HCT116 (cell line): ENCODE results near the gene PTPRF. TPM values are rescaled to one million over a fixed set of nuclear protein-coding genes. Genes with fewer than 3 reads are reported as not detected.

Experiments used
- ATAC-seq: fragments of 200-7000 bp; cut with Tn5 transposase; 2 replicates; pipeline ENCODE4 v1.9.1; 2020; ENCODE audit warnings: mild to moderate bottlenecking, moderate library complexity
- BruUV-seq: library from RNA; stranded (reverse); fragments of 400-500 nt; replicated peaks from 2 replicates; lab custom pipeline; 2021; lab: Mats Ljungman, UMichigan
- CTCF ChIA-PET: fragments of 300-600 bp; sonication (Branson Sonifier 250); formaldehyde crosslinking; loops from one replicate; lab custom pipeline; 2021; ENCODE audit warnings: antibody characterized with exemption; lab: Charles Lee
- POLR2A ChIA-PET: fragments of 300-600, 350-600 bp; sonication (Branson Sonifier 250); formaldehyde crosslinking; loops from one replicate; lab custom pipeline; 2021; ENCODE audit warnings: antibody characterized with exemption; lab: Charles Lee
- RAD21 ChIA-PET, 2 experiments: fragments of 300-600 bp; sonication (Branson Sonifier 250); formaldehyde crosslinking; loops; one replicate each; lab custom pipeline; 2023; ENCODE audit warnings: low total read pairs in 2 of 2; ENCODE audit not compliant: uncharacterized antibody in 2 of 2, unreplicated experiment in 2 of 2, low non-redundant PET in 1 of 2; lab: Charles Lee
- DNase-seq: peaks from one replicate; pipeline ENCODE4 v3.0.0-alpha.2; 2010; ENCODE audit warnings: low read depth, low spot score
- H2AFZ ChIP-seq: fragments of 200-600 bp; shearing (Covaris generic), sonication (generic); 2 replicates; pipeline ENCODE4 v1.6.1; 2017; ENCODE audit warnings: low read depth, mixed run types, mixed read lengths, antibody characterized with exemption, low read length; ENCODE audit not compliant: poor library complexity, severe bottlenecking
- H3K27ac ChIP-seq: 2 replicates; pipeline ENCODE4 v1.5.1; 2012; ENCODE audit warnings: low read depth, low read length
- H3K27me3 ChIP-seq: fragments of 200-600 bp; sonication (generic); 2 replicates; pipeline ENCODE4 v1.6.1; 2016; ENCODE audit warnings: mixed run types, low read length, mixed read lengths; ENCODE audit not compliant: insufficient read depth
- H3K36me3 ChIP-seq, 2 experiments: fragments of 200-500 bp in 1 of 2; fragments of 200-600 bp in 1 of 2; sonication (Bioruptor generic) in 1 of 2; sonication (generic) in 1 of 2; 2 replicates each; pipeline versions ENCODE4 v1.5.1 to v1.6.1; 2014 to 2016; ENCODE audit warnings: low read length in 2 of 2, inconsistent platforms in 1 of 2, mixed read lengths in 1 of 2, mixed run types in 1 of 2; ENCODE audit not compliant: insufficient read depth in 2 of 2, control insufficient read depth in 1 of 2
- H3K4me1 ChIP-seq, 2 experiments: fragments of 200-600 bp in 1 of 2; sonication (generic) in 1 of 2; 2 replicates each; pipeline versions ENCODE4 v1.5.1 to v1.6.1; 2012 to 2017; ENCODE audit warnings: low read length in 2 of 2, inconsistent platforms in 1 of 2, mild to moderate bottlenecking in 1 of 2, mixed read lengths in 1 of 2, mixed run types in 1 of 2, moderate library complexity in 1 of 2; ENCODE audit not compliant: insufficient read depth in 2 of 2, control insufficient read depth in 1 of 2
- H3K4me2 ChIP-seq: fragments of 200-600 bp; sonication (generic); 2 replicates; pipeline ENCODE4 v1.6.1; 2017; ENCODE audit warnings: mixed run types, low read length, mixed read lengths
- H3K4me3 ChIP-seq, 2 experiments: fragments of 200-600 bp in 1 of 2; sonication (generic) in 1 of 2; replicated peaks in 1 of 2; 2 replicates each; pipeline ENCODE4 v1.5.1; 2011 to 2016; ENCODE audit warnings: low read length in 2 of 2, control low read depth in 1 of 2, low read depth in 1 of 2, mild to moderate bottlenecking in 1 of 2, mixed read lengths in 1 of 2, mixed run types in 1 of 2
- H3K79me2 ChIP-seq: fragments of 200-600 bp; sonication (generic); 2 replicates; pipeline ENCODE4 v1.6.1; 2017; ENCODE audit warnings: mild to moderate bottlenecking, mixed run types, low read length, moderate library complexity, mixed read lengths; ENCODE audit not compliant: insufficient read depth
- H3K9ac ChIP-seq: fragments of 200-600 bp; sonication (generic); 2 replicates; pipeline ENCODE4 v1.6.1; 2016; ENCODE audit warnings: low read length, mixed read lengths
- H3K9me2 ChIP-seq: fragments of 200-600 bp; sonication (generic), shearing (Covaris generic); 2 replicates; pipeline ENCODE4 v1.6.1; 2017; ENCODE audit warnings: mixed run types, mild to moderate bottlenecking, moderate library complexity; ENCODE audit not compliant: insufficient read depth
- H3K9me3 ChIP-seq, 2 experiments: fragments of 200-500 bp in 1 of 2; fragments of 200-600 bp in 1 of 2; sonication (Bioruptor generic) in 1 of 2; sonication (generic) in 1 of 2; 2 replicates each; pipeline ENCODE4 v1.6.1; 2014 to 2017; ENCODE audit warnings: low read length in 2 of 2, mixed read lengths in 2 of 2, inconsistent platforms in 1 of 2, low read depth in 1 of 2, mild to moderate bottlenecking in 1 of 2, mixed run types in 1 of 2, moderate library complexity in 1 of 2; ENCODE audit not compliant: control insufficient read depth in 1 of 2, insufficient read depth in 1 of 2
- H4K20me1 ChIP-seq: fragments of 200-600 bp; sonication (generic), shearing (Covaris generic); 2 replicates; pipeline ENCODE4 v1.6.1; 2017; ENCODE audit warnings: mixed run types, mild to moderate bottlenecking, moderate library complexity; ENCODE audit not compliant: insufficient read depth
- EGR1 ChIP-seq: IDR thresholded peaks from 2 replicates; pipeline ENCODE4 v1.6.1; 2012; ENCODE audit warnings: low read depth
- ELF1 ChIP-seq: IDR thresholded peaks from 2 replicates; pipeline ENCODE4 v1.6.1; 2012; ENCODE audit warnings: low read depth, borderline replicate concordance
- FOSL1 ChIP-seq: IDR thresholded peaks from 2 replicates; pipeline ENCODE4 v1.6.1; 2012; ENCODE audit warnings: low read depth
- JUND ChIP-seq: IDR thresholded peaks from 2 replicates; pipeline ENCODE4 v1.6.1; 2012
- SIN3A ChIP-seq: IDR thresholded peaks from 2 replicates; pipeline ENCODE4 v1.6.1; 2012; ENCODE audit warnings: low read depth
- TCF7L2 ChIP-seq: IDR thresholded peaks from 2 replicates; pipeline ENCODE4 v1.7.0; 2011; ENCODE audit warnings: borderline replicate concordance, inconsistent platforms; ENCODE audit not compliant: insufficient read depth, insufficient read length; ENCODE audit errors: extremely low read depth
- ZFX ChIP-seq: fragments of 450-650 bp; IDR thresholded peaks from 2 replicates; pipeline ENCODE4 v1.6.1; 2017
- intact Hi-C: fragments of 100-400 bp; cut with micrococcal nuclease; formaldehyde crosslinking; loops from 2 replicates; pipeline ENCODE4 v1.10.0; 2022
- total RNA-seq: library from RNA; stranded (reverse); gene quantifications from one replicate; pipeline ENCODE4 v1.2.1, GENCODE V29; 2021; ENCODE audit not compliant: unreplicated experiment
- TF ChIP-seq, protein P1 (sequence below): IDR thresholded peaks from 2 replicates; pipeline ENCODE4 v1.6.1; 2012
- TF ChIP-seq, protein P2 (sequence below): IDR thresholded peaks from 2 replicates; pipeline ENCODE4 v1.6.1; 2011; ENCODE audit warnings: mild to moderate bottlenecking, low read length, moderate library complexity; ENCODE audit not compliant: insufficient replicate concordance; ENCODE audit errors: extremely low read depth

PTPRF gene
- total RNA-seq, 1 experiment from 2014 or later: 224 TPM

DNA sequence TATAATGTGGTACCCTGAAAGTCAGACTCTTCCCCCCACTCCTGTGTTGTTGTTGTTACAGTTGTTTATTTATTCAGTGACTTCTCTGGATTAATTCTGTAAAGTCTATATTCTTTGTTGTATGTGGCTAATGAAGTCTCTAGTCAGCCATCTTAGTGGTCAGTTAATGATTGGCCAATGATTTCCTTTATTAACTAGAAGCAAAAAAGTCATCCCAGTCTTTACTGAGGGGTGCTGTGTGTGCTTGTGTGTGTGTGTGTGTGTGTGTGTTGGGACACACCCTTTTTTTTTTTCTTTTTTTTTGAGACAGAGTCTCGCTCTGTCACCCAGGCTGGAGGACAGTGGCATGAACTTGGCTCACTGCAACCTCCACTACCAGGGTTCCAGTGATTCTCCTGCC is 39.6 kb upstream of the PTPRF start:
- H3K9ac ChIP-seq: no peak overlapping the region
- no peak for DNase-seq
- H3K27me3 ChIP-seq: no peaks in the 10 kb centered on the region
- intact Hi-C loops: no loop called here
- ChIA-PET RAD21 (no interaction called here), POLR2A (no interaction called here), CTCF (no interaction called here)
- ATAC-seq: no peak
- H3K4me1 ChIP-seq: peaks cover 0 to 4% of the 10 kb centered on the region in 2 experiments; a peak in 1 of 4 replicates
- no peaks in the 10 kb centered on the region for H3K36me3 ChIP-seq
- no peak overlapping the region for H3K27ac ChIP-seq
- H4K20me1 ChIP-seq: no peaks in the 10 kb centered on the region
- no peaks in the 10 kb centered on the region for H3K9me2 ChIP-seq
- BruUV-seq: no TSS peak
- H3K79me2 ChIP-seq: no peaks in the 10 kb centered on the region
- H3K9me3 ChIP-seq: peaks cover 6 to 7% of the 10 kb centered on the region in 2 experiments; a peak in 3 of 4 replicates
- peak overlapping the region; percentile 5 for H2AFZ ChIP-seq
- no peak overlapping the region for H3K4me3 ChIP-seq
- TF ChIP-seq, protein P1, sequence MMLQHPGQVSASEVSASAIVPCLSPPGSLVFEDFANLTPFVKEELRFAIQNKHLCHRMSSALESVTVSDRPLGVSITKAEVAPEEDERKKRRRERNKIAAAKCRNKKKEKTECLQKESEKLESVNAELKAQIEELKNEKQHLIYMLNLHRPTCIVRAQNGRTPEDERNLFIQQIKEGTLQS: no peak
- no peak for TF ChIP-seq SIN3A
- no peak for TF ChIP-seq FOSL1
- no peak for TF ChIP-seq EGR1
- no peak for TF ChIP-seq TCF7L2
- TF ChIP-seq ELF1: no peak
- TF ChIP-seq JUND: no peak
- TF ChIP-seq, protein P2, sequence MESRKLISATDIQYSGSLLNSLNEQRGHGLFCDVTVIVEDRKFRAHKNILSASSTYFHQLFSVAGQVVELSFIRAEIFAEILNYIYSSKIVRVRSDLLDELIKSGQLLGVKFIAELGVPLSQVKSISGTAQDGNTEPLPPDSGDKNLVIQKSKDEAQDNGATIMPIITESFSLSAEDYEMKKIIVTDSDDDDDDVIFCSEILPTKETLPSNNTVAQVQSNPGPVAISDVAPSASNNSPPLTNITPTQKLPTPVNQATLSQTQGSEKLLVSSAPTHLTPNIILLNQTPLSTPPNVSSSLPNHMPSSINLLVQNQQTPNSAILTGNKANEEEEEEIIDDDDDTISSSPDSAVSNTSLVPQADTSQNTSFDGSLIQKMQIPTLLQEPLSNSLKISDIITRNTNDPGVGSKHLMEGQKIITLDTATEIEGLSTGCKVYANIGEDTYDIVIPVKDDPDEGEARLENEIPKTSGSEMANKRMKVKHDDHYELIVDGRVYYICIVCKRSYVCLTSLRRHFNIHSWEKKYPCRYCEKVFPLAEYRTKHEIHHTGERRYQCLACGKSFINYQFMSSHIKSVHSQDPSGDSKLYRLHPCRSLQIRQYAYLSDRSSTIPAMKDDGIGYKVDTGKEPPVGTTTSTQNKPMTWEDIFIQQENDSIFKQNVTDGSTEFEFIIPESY: no peak
- no peak for TF ChIP-seq ZFX
- no peak overlapping the region for H3K4me2 ChIP-seq
